GM19455 (cell line): Measurements from ENCODE around the gene P2RY12.

Experiments used
- ATAC-seq: cut with Tn5 transposase; IDR thresholded peaks from one replicate; pipeline ENCODE4 v1.9.1; 2021; ENCODE audit not compliant: unreplicated experiment

Gene P2RY12

GRCh38 chr3:151384741-151385174, at the start of gene P2RY12:
TSS of gene P2RY12 (minus strand) at chr3:151384753. CDS start at chr3:151338845, 45,908 bp downstream.
- no peak for ATAC-seq

- no peak for ATAC-seq
These were observed 48.2 kb upstream of the P2RY12 start for GRCh38 chr3:151432616-151433372.

GRCh38 chr3:151431940-151432339, 47.4 kb upstream of the P2RY12 start:
- ATAC-seq = no peak

- ATAC-seq = no peak
These were observed 46.4 kb upstream of the P2RY12 start for GRCh38 chr3:151430821-151431484.

- ATAC-seq = no peak
These were observed 43.8 kb upstream of the P2RY12 start for GRCh38 chr3:151428386-151428785.

- ATAC-seq = peak; percentile 56
These were observed 41.7 kb upstream of the P2RY12 start for GRCh38 chr3:151426341-151426657.

- ATAC-seq = peak; percentile 22
These were observed 41.2 kb upstream of the P2RY12 start for GRCh38 chr3:151425627-151426340.

- no peak for ATAC-seq
These were observed 38.5 kb upstream of the P2RY12 start for GRCh38 chr3:151423091-151423490.

- no peak for ATAC-seq
These were observed 37.4 kb upstream of the P2RY12 start for GRCh38 chr3:151421938-151422337.

GRCh38 chr3:151419806-151420205, 35.3 kb upstream of the P2RY12 start:
- no peak for ATAC-seq

- ATAC-seq = no peak
These were observed 30.7 kb upstream of the P2RY12 start for GRCh38 chr3:151415289-151415688.

- ATAC-seq = no peak
These were observed 28.4 kb upstream of the P2RY12 start for GRCh38 chr3:151412989-151413388.

GRCh38 chr3:151410891-151411559, 26.5 kb upstream of the P2RY12 start:
- no peak for ATAC-seq

- no peak for ATAC-seq
These were observed 23.4 kb upstream of the P2RY12 start for GRCh38 chr3:151407928-151408327.

- ATAC-seq = no peak
These were observed 19.8 kb upstream of the P2RY12 start for GRCh38 chr3:151404316-151404715.

- ATAC-seq = no peak
These were observed 18.7 kb upstream of the P2RY12 start for GRCh38 chr3:151403246-151403645.

- no peak for ATAC-seq
These were observed 17.8 kb upstream of the P2RY12 start for GRCh38 chr3:151402349-151402748.

GRCh38 chr3:151400341-151400740, 15.8 kb upstream of the P2RY12 start:
- ATAC-seq = no peak

GRCh38 chr3:151398895-151399294, 14.3 kb upstream of the P2RY12 start:
- ATAC-seq = no peak

GRCh38 chr3:151395806-151396205, 11.3 kb upstream of the P2RY12 start:
- no peak for ATAC-seq

GRCh38 chr3:151394611-151395010, 10.1 kb upstream of the P2RY12 start:
- ATAC-seq = no peak
